ENCODE data around the gene C12orf76. TPM values are rescaled to one million over a fixed set of nuclear protein-coding genes. Genes with fewer than 3 reads are reported as not detected.
A peak's percentile ranks its signal among the peaks of the same experiment; 100 is the strongest.
"Not testable (repeated sequence)": the region's sequence is repeated elsewhere in the genome, so short reads cannot be mapped to it uniquely, and the experiment has no call there.

Gene C12orf76
- polyA plus RNA-seq, 2 of the 4 experiments (the other 2 are of a cell fraction): 13.3 to 22.6 TPM

DNA sequence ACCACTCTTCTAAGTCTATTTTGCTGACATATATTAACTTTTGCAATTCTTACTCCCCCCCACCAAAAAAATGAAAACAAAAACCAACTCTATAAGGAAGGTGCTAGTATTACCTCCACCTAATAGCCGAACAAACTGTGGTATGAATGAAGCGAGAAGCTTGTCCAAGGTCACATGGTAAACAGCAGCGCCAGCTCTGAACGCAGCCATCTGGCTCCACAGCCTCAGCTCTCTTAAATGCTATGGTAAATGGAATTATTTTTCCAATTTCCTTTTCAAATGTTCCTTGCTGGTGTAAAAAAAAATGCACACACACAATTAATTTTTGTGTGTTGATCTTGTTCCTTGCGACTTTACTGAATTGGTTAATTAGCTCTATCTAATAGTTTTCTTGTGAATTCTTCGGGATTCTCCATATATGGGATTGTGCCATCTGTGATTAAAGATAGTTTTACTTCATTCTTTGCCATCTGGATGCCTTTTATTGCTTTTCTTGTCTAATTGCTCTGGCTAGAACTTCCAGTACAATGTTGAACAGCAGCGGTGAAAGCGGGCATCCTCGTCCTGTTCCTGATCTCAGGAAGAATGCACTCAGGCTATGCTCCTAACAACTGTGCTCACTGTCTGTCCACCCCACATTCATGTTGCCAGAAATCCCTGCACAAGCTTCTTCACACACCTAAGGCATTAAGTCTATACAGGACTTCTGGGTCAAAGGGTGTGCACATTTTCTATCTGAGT lies 10.7 kb upstream of the C12orf76 start:
- Histone ChIP-seq H3K27ac (peak overlapping the region; percentile 53 to 73; a peak in 4 of 6 replicates), H3K9me3 (no peaks in the 10 kb centered on the region), H3K4me1 (peaks cover 38% of the 10 kb centered on the region), H3K4me2 (no peak overlapping the region), H3K4me3 (no peak overlapping the region)
- WGBS (ENCODE audit: missing lambda C conversion rate): 90% methylated on average over 9 of the region's 9 CpGs
- POLR2A ChIA-PET: interaction anchor here (0.5 kb wide), 1 partner anchor 372 kb away, joined by 5 read pairs; no protein-coding TSS in a partner anchor
- TF ChIP-seq, protein P1, sequence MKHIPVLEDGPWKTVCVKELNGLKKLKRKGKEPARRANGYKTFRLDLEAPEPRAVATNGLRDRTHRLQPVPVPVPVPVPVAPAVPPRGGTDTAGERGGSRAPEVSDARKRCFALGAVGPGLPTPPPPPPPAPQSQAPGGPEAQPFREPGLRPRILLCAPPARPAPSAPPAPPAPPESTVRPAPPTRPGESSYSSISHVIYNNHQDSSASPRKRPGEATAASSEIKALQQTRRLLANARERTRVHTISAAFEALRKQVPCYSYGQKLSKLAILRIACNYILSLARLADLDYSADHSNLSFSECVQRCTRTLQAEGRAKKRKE (CRISPR knock-in tag; IDR thresholded peaks at IDR 0.05; ENCODE audit: low read depth): no peak
- TF ChIP-seq MYC (IDR thresholded peaks at IDR 0.05; ENCODE audit: borderline replicate concordance, low read length) (no peak), HMGXB4 (CRISPR knock-in tag; IDR thresholded peaks at IDR 0.05; ENCODE audit: borderline replicate concordance) (no peak), HES2 (IDR thresholded peaks at IDR 0.05) (no peak)
- FAIRE-seq: no peak
- DNase-seq (ENCODE audit: low read depth in 1 of 2, low spot score in 1 of 2): no peak
- CTCF ChIA-PET: interaction anchor here (0.5 to 2.6 kb wide), 4 partner anchors 8 to 70 kb away, joined by 3 to 8 read pairs (median 4); no protein-coding TSS in a partner anchor
- no peak for ATAC-seq

- H3K4me3 ChIP-seq; H3K9me3 ChIP-seq; DNase-seq (ENCODE audit: low read depth in 1 of 2, low spot score in 1 of 2); FAIRE-seq; POLR2A ChIA-PET; ATAC-seq: not testable (repeated sequence)
- CTCF ChIA-PET: interaction anchor here (0.8 to 1.8 kb wide), 3 partner anchors 9 to 43 kb away, joined by 3 to 6 read pairs (median 4); partner anchors contain the start of gene C12orf76
- Histone ChIP-seq H3K4me2 (peak overlapping the region; percentile 60; the same call in 2 of the 3 replicates), H3K4me1 (peaks cover 38% of the 10 kb centered on the region), H3K27ac (peak overlapping the region; percentile 75 to 85)
- 87% methylated on average over 3 of the region's 3 CpGs for WGBS (ENCODE audit: missing lambda C conversion rate)
Observed at GRCh38 chr12:110056643-110057042, 8.3 kb upstream of the C12orf76 start.

DNA sequence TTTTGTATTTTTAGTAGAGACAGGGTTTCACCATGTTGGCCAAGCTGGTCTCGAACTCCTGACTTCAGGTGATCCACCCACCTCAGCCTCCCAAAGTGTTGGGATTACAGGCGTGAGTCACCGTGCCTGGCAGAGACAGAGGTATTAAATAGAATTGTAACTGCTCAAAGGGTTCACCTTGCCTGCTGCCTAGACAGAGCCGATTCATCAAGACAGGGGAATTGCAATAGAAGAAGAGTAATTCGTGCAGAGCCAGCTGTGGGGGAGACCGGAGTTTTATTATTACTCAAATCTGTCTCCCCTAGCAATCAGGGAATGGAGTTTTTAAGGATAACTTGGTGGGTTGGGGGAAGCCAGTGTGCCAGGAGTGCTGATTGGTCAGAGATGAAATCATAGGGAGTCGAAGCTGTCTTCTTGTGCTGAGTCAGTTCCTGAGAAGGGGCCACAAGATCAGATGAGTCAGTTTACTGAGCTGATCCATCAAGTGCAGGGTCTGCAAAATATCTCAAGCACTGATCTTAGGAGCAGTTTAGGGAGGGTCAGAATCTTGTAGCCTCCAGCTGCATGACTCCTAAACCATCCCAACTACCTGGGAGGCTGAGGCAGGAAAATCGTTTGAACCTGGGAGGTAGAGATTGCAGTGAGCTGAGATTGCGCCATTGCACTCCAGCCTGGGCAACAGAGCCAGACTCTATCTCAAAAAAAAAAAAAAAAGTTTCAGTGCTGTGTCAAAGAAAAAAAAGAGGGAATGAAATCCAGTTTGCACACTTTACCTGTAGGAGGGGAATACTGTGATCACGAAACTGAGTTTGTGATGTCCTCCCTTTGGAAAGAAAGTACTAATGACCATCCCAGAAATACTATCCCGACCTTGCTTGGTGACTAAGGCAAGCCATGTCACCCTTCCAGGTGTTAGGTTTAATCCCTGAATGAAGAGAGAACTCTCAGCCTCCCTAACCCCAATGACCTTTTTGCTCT lies 7.3 kb upstream of the C12orf76 start:
- FAIRE-seq, H3K9me3 ChIP-seq, POLR2A ChIA-PET, H3K4me3 ChIP-seq: not testable (repeated sequence)
- CTCF ChIA-PET: interaction anchor here (0.6 to 1.8 kb wide), 7 partner anchors 8 to 361 kb away, joined by 3 to 6 read pairs (median 3); partner anchors contain the start of gene C12orf76
- ATAC-seq (peak; percentile 66 to 87), DNase-seq (ENCODE audit: low read depth in 1 of 2, low spot score in 1 of 2) (peak in 1 of 2 experiments; percentile 91)
- 17% methylated on average over 11 of the region's 11 CpGs for WGBS (ENCODE audit: missing lambda C conversion rate)
- H3K4me1 ChIP-seq: peaks cover 36% of the 10 kb centered on the region
- H3K4me2 ChIP-seq: peak overlapping the region; percentile 60
- peak overlapping the region; percentile 75 to 85 for H3K27ac ChIP-seq
- peak; percentile 62 to 81; a peak in 4 of 5 replicates for TF ChIP-seq JUN (IDR thresholded peaks at IDR 0.05)
- TF ChIP-seq HES2 (IDR thresholded peaks at IDR 0.05): peak; percentile 53
- peak; percentile 88 to 94 for TF ChIP-seq CEBPB (IDR thresholded peaks at IDR 0.05)
- peak; percentile 75 for TF ChIP-seq JUNB (IDR thresholded peaks at IDR 0.05)
- TF ChIP-seq FOSL2 (IDR thresholded peaks at IDR 0.05): peak; percentile 27; the same call in 1 of the 2 replicates
- TF ChIP-seq FOSL2 (CRISPR knock-in tag; IDR thresholded peaks at IDR 0.05): peak; percentile 56
- peak; percentile 98 for TF ChIP-seq MAFK (IDR thresholded peaks at IDR 0.05; ENCODE audit: partially characterized antibody)
- TF ChIP-seq SMC3 (IDR thresholded peaks at IDR 0.05): 0 out of 3 replicates have a peak, but pooled peaks have one; percentile 14
- TF ChIP-seq EP300 (IDR thresholded peaks at IDR 0.05): peak; percentile 50 to 73; a peak in 3 of 5 replicates
